Measurements from ENCODE around the gene THEMIS. TPM values are rescaled to one million over a fixed set of nuclear protein-coding genes. Genes with fewer than 3 reads are reported as not detected.
"Not testable (repeated sequence)": the region's sequence is repeated elsewhere in the genome, so short reads cannot be mapped to it uniquely, and the experiment has no call there.

Gene THEMIS
- total RNA-seq, 2 experiments from 2014 or later = 9.5 to 11.5 TPM

DNA sequence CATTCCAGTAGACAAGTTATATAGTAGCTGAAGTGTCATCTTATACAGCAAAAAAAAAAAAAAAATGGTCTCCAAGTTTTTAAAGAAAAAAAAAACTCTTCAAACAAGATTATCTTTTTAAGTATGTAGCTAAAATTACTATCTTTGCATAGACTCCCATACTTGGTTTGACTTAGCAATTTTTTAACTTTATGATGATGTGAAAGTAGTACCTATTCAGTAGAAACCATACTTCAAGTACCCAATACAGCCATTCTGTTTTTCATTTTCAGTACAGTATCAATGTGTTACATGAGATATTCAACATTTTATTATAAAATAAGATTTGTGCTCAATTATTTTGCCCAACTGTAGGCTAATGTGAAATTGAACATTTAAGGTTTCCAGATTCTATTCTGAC is 18.9 kb downstream of the THEMIS start:
- not testable (repeated sequence) for H3K27me3 Mint-ChIP-seq, H3K4me3 Mint-ChIP-seq, H3K9me3 Mint-ChIP-seq, H3K36me3 Mint-ChIP-seq, DNase-seq, H3K27ac Mint-ChIP-seq
- peaks cover 72% of the 10 kb centered on the region for H3K4me1 Mint-ChIP-seq (ENCODE audit: low read depth)
- ChIA-PET CTCF (interaction anchor here (0.6 to 1.0 kb wide), 2 partner anchors 11 to 145 kb away, joined by 4 read pairs; no protein-coding TSS in a partner anchor), POLR2A (interaction anchor here (0.6 kb wide), 1 partner anchor 39 kb away, joined by 4 read pairs; no protein-coding TSS in a partner anchor)
- intact Hi-C loops (cut with micrococcal nuclease) = loop anchor here (2.0 kb wide), 1 partner anchor 15 kb away; no protein-coding TSS in a partner anchor

DNA sequence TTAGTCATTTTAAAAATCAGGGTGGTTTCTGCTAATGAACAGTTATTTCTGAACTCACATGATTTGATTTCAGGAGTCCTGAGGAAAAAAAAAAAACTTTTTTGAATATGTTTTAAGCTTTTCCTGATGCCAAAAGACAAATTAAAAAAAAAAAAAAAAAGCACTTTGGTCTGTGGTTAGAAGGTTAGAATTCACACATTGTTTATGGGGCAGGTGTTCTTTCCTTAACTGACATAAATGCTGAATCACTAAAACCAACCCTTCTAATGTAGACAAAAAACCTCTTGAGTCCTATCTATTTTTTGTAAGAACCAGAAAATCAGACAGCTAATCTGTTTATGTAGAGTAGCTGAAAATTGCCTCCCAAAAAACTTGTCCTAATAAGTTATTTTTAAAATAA is 20.4 kb downstream of the THEMIS start:
- peaks cover 70% of the 10 kb centered on the region for H3K4me1 Mint-ChIP-seq (ENCODE audit: low read depth)
- no peaks in the 10 kb centered on the region for H3K27me3 Mint-ChIP-seq
- H3K9me3 Mint-ChIP-seq = no peaks in the 10 kb centered on the region
- intact Hi-C loops (cut with micrococcal nuclease) = loop anchor here (1.0 to 2.0 kb wide), 3 partner anchors 14 to 21 kb away; partner anchors contain the start of gene THEMIS
- no peak overlapping the region for H3K27ac Mint-ChIP-seq
- ChIA-PET CTCF (interaction anchor here (0.6 to 1.2 kb wide), 3 partner anchors 12 to 124 kb away, joined by 3 to 5 read pairs (median 4); no protein-coding TSS in a partner anchor), POLR2A (interaction anchor here (0.6 kb wide), 1 partner anchor 101 kb away, joined by 3 read pairs; no protein-coding TSS in a partner anchor)
- DNase-seq = no peak
- H3K4me3 Mint-ChIP-seq = no peak overlapping the region
- H3K36me3 Mint-ChIP-seq = no peaks in the 10 kb centered on the region

DNA sequence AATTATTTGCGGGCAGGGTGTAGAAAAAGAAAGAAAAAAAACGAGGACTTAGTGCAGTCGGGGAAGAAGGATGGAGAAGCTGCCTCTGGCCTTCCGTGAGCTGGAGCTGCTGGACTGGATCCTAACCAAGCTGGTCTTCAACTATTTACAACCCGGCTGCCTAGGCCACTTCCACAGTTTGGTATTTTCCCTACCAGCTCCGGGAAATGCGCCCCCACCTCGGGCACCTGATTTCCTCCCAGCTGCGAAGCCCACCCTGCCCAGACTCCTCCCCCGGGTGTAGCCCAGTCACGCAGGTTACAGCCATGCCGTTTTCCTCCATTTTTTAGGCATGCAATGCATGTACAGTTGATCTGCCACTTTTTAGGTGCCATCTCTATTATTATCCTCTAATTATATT is 21.2 kb downstream of the THEMIS start:
- intact Hi-C loops (cut with micrococcal nuclease) = loop anchor here (1.0 to 2.0 kb wide), 3 partner anchors 13 to 22 kb away; partner anchors contain the start of gene THEMIS
- H3K9me3 Mint-ChIP-seq = no peaks in the 10 kb centered on the region
- no peaks in the 10 kb centered on the region for H3K27me3 Mint-ChIP-seq
- peaks cover 5% of the 10 kb centered on the region for H3K36me3 Mint-ChIP-seq
- POLR2A ChIA-PET = interaction anchor here (0.6 to 0.7 kb wide), 2 partner anchors 17 to 100 kb away, joined by 3 to 4 read pairs; no protein-coding TSS in a partner anchor
- CTCF ChIA-PET = interaction anchor here (1.2 kb wide), 1 partner anchor 24 kb away, joined by 4 read pairs; no protein-coding TSS in a partner anchor
- peak overlapping the region; percentile 52 for H3K4me3 Mint-ChIP-seq
- peak; percentile 30 for DNase-seq
- peaks cover 68% of the 10 kb centered on the region for H3K4me1 Mint-ChIP-seq (ENCODE audit: low read depth)
- H3K27ac Mint-ChIP-seq = no peak overlapping the region

DNA sequence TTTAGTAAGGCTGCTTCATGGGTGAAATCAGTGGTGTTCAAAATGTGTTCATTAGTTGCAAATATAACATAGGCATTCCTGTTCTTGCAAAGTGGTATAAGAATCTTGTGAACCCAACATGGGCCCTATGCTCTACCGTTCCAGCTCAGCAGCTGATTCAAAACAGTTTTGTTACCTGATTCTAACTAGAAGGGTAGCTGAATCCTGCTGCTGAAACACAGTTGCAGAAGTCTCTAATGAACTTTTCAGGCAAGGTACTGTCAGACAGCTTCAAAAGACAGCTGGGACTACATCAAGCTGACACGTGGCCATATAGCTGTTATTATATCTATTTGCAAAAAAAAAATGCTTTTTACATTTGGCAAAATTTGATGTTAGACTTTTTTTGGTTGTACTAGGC is 22.7 kb downstream of the THEMIS start:
- H3K27me3 Mint-ChIP-seq = no peaks in the 10 kb centered on the region
- POLR2A ChIA-PET = interaction anchor here (1.2 kb wide), 1 partner anchor 94 kb away, joined by 3 read pairs; no protein-coding TSS in a partner anchor
- DNase-seq = no peak
- CTCF ChIA-PET = interaction anchor here (0.7 to 0.8 kb wide), 3 partner anchors 22 to 141 kb away, joined by 3 to 9 read pairs (median 3); no protein-coding TSS in a partner anchor
- H3K9me3 Mint-ChIP-seq = peaks cover 6% of the 10 kb centered on the region
- no peak overlapping the region for H3K4me3 Mint-ChIP-seq
- H3K4me1 Mint-ChIP-seq (ENCODE audit: low read depth) = peaks cover 58% of the 10 kb centered on the region
- H3K36me3 Mint-ChIP-seq = peaks cover 13% of the 10 kb centered on the region
- H3K27ac Mint-ChIP-seq = peak overlapping the region; percentile 42
- intact Hi-C loops (cut with micrococcal nuclease) = no loop called here

DNA sequence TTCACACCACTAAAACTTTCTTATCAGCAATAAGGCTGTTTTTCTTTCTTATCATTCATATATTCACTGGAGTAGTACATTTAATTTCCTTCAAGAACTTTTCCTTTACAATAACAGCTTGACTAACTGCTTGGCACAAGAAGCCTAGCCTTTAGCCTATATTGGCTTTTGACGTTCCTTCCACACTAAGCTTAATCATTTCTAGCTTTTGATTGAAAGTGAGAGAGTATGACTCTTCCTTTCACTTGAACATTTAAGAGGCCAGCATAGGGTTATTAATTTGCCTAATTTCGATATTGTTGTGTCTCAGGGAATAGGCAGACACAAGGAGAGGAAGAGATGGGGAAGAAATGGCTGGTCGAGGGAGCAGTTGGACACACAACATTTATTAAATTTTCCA is 23.6 kb downstream of the THEMIS start:
- H3K4me1 Mint-ChIP-seq (ENCODE audit: low read depth) = peaks cover 55% of the 10 kb centered on the region
- no peaks in the 10 kb centered on the region for H3K27me3 Mint-ChIP-seq
- H3K4me3 Mint-ChIP-seq = peak overlapping the region; percentile 42
- ChIA-PET POLR2A (interaction anchor here (0.6 kb wide), 1 partner anchor 17 kb away, joined by 3 read pairs; no protein-coding TSS in a partner anchor), CTCF (interaction anchor here (1.0 kb wide), 1 partner anchor 22 kb away, joined by 5 read pairs; no protein-coding TSS in a partner anchor)
- peaks cover 21% of the 10 kb centered on the region for H3K36me3 Mint-ChIP-seq
- H3K27ac Mint-ChIP-seq = peak overlapping the region; percentile 45
- no peak for DNase-seq
- H3K9me3 Mint-ChIP-seq = peaks cover 14% of the 10 kb centered on the region
- intact Hi-C loops (cut with micrococcal nuclease) = loop anchor here (1.0 to 2.0 kb wide), 3 partner anchors 31 to 95 kb away; no protein-coding TSS in a partner anchor

DNA sequence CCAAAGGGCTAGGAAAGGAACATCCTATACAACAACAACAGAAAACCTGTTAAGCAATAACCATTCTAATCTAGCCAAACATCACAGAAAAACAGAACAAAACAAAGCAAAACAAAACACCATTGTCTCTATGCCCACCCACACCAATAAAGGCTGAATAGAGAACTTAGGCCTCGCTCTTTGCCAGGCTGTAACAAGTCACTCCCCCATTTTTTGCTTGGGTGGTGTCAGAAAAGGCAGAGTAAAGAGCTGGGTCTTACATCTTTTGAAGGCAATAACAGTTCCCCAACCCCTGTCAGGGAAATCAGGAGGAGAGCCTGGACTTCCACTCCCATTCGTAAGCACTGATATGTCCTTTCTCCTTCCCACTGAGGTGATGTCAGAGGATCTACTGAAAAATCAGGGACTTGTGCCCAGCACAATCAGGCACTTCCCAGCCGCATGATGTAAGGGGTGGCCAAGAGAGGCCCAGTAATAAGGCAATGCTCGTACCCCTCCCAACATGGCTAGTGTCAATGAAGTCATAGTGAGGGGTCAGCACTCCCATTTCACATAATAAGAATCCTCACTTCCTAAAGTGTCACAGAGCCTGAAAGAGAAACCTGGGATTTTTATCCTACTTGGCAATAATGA is 31.0 kb downstream of the THEMIS start:
- H3K27ac Mint-ChIP-seq = peak overlapping the region; percentile 21
- CTCF ChIA-PET = interaction anchor here (0.6 to 2.4 kb wide), 2 partner anchors 15 to 458 kb away, joined by 3 to 25 read pairs; no protein-coding TSS in a partner anchor

DNA sequence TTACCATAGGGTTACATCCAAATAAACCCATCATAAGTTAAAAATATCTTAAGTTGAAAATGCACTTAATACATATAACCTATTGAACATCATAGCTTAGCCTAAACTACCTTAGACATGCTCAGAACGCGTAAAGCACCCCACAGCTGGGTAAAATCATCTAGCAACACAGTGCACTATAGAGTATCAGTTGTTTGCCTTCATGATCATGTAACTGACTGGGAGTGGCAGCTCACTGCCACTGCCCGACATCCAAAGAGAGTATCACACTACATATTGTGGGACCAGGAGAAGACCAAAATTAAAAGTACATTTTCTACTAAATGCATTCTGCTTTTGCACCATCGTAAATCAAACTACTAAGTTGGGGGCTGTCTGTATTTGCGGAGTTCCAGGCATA is 31.7 kb downstream of the THEMIS start:
- ChIA-PET POLR2A (interaction anchor here (0.8 to 1.0 kb wide), 2 partner anchors 62 to 128 kb away, joined by 3 to 4 read pairs; no protein-coding TSS in a partner anchor), CTCF (interaction anchor here (0.6 to 2.4 kb wide), 5 partner anchors 11 to 459 kb away, joined by 3 to 25 read pairs (median 3); no protein-coding TSS in a partner anchor)
- peaks cover 17% of the 10 kb centered on the region for H3K9me3 Mint-ChIP-seq
- intact Hi-C loops (cut with micrococcal nuclease) = no loop called here
- no peaks in the 10 kb centered on the region for H3K27me3 Mint-ChIP-seq
- H3K4me3 Mint-ChIP-seq = no peak overlapping the region
- no peak overlapping the region for H3K27ac Mint-ChIP-seq
- no peak for DNase-seq
- peaks cover 54% of the 10 kb centered on the region for H3K4me1 Mint-ChIP-seq (ENCODE audit: low read depth)
- H3K36me3 Mint-ChIP-seq = peaks cover 20% of the 10 kb centered on the region

More for the DNA sequence above, 31.0 kb downstream of the THEMIS start:
- POLR2A ChIA-PET = interaction anchor here (1.0 kb wide), 1 partner anchor 129 kb away, joined by 3 read pairs; no protein-coding TSS in a partner anchor
- Mint-ChIP-seq H3K36me3 (peaks cover 19% of the 10 kb centered on the region), H3K9me3 (peaks cover 17% of the 10 kb centered on the region), H3K27me3 (no peaks in the 10 kb centered on the region), H3K4me1 (ENCODE audit: low read depth) (peaks cover 47% of the 10 kb centered on the region), H3K4me3 (peak overlapping the region; percentile 14)
- intact Hi-C loops (cut with micrococcal nuclease) = no loop called here
- no peak for DNase-seq

DNA sequence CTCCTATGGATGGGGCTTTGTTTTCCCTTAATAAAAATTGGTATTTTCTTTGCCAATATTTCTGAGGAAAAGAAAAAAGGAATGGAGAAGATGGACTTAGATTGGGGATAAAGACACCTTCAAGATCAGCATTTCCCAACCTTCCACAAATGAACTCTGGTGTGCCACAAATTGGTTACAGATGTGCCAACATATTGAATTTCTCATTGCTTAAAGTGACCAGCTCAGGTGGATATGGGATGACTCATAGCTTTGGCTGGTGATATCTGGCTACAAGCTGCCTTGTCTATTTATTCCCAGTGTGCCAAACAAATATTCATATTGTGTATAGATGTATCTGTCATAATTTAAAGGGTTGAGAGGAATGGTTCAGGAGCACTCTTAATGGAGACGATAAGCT is 32.5 kb downstream of the THEMIS start:
- Mint-ChIP-seq H3K9me3 (peaks cover 13% of the 10 kb centered on the region), H3K27ac (no peak overlapping the region), H3K36me3 (peaks cover 14% of the 10 kb centered on the region), H3K27me3 (no peaks in the 10 kb centered on the region), H3K4me3 (no peak overlapping the region), H3K4me1 (ENCODE audit: low read depth) (peaks cover 58% of the 10 kb centered on the region)
- ChIA-PET CTCF (interaction anchor here (0.7 to 2.4 kb wide), 4 partner anchors 10 to 371 kb away, joined by 3 to 25 read pairs (median 4); no protein-coding TSS in a partner anchor), POLR2A (no interaction called here)
- intact Hi-C loops (cut with micrococcal nuclease) = no loop called here
- DNase-seq = no peak

DNA sequence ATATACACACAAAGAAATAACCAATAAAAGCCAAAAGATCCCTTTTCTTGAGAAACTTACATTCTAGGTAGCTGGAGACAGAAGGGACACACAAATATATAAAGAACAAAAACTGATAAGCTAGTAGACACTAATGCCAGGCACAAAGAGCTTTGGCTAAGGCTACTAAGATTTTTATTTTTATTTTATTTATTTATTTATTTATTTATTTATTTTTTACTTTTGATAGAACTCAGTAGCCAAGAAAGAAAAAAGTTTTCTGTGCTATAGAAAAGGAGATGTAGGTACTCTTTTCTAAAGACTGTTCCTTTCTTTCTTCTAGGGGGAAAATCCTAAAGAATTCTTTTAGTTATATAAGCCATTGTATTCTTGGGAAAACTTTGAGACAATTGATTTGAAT is 34.1 kb downstream of the THEMIS start:
- CTCF ChIA-PET = interaction anchor here (4.8 kb wide), 1 partner anchor 12 kb away, joined by 48 read pairs; no protein-coding TSS in a partner anchor
- peaks cover 2% of the 10 kb centered on the region for H3K36me3 Mint-ChIP-seq

DNA sequence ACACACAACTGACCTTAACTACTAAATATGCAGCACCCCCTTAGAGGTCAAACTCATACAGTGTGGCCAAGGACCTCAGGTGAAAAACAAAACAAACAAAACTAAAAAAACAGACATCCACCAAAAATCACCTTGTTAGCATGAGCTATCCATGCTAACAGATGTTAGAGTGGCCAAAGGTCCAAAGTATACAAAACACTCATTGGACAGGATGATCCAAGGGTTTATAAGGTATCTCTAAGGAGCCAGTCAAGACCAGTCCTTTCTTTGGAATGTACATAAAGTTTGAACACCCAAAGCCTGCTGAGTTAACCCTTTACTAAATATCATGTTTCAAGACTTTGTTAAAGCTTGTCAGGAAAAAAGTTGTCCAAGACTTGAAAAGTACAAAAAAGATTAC is 35.8 kb downstream of the THEMIS start:
- Mint-ChIP-seq H3K9me3 (no peaks in the 10 kb centered on the region), H3K27ac (no peak overlapping the region), H3K36me3 (peaks cover 2% of the 10 kb centered on the region), H3K4me1 (ENCODE audit: low read depth) (peaks cover 56% of the 10 kb centered on the region), H3K27me3 (no peaks in the 10 kb centered on the region), H3K4me3 (no peak overlapping the region)
- ChIA-PET POLR2A (no interaction called here), CTCF (interaction anchor here (0.9 to 4.8 kb wide), 3 partner anchors 11 to 128 kb away, joined by 3 to 48 read pairs (median 5); no protein-coding TSS in a partner anchor)
- intact Hi-C loops (cut with micrococcal nuclease) = no loop called here
- no peak for DNase-seq

More for the DNA sequence above, 34.1 kb downstream of the THEMIS start:
- Mint-ChIP-seq H3K9me3 (no peaks in the 10 kb centered on the region), H3K27ac (no peak overlapping the region), H3K4me3 (no peak overlapping the region), H3K4me1 (ENCODE audit: low read depth) (peaks cover 65% of the 10 kb centered on the region), H3K27me3 (no peaks in the 10 kb centered on the region)
- intact Hi-C loops (cut with micrococcal nuclease) = loop anchor here (2.0 kb wide), 1 partner anchor 14 kb away; no protein-coding TSS in a partner anchor
- no peak for DNase-seq
- POLR2A ChIA-PET = no interaction called here

DNA sequence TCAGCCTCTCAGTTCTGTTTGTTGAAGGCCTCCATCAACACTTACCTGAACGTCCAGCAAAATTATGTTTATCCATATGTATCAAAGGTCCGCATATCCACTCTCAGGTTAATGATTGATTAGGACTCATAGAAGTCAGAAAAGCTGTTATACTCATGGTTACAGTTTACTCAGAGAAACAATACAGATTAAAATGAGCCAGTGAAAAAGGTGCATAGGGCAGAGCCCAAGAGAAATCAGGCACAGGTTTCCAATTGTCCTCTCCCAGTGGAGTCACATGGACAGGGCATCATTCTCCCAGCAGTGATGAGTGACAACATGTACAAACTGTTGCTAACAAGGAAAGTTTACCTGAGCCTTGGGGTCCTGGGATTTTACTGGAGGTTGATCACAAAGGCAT is 36.2 kb downstream of the THEMIS start:
- no peaks in the 10 kb centered on the region for H3K9me3 Mint-ChIP-seq
- no peak for DNase-seq
- H3K4me3 Mint-ChIP-seq = no peak overlapping the region
- no peak overlapping the region for H3K27ac Mint-ChIP-seq
- ChIA-PET POLR2A (no interaction called here), CTCF (interaction anchor here (0.9 to 4.8 kb wide), 3 partner anchors 10 to 128 kb away, joined by 3 to 48 read pairs (median 5); no protein-coding TSS in a partner anchor)
- intact Hi-C loops (cut with micrococcal nuclease) = no loop called here
- peaks cover 2% of the 10 kb centered on the region for H3K36me3 Mint-ChIP-seq
- peaks cover 56% of the 10 kb centered on the region for H3K4me1 Mint-ChIP-seq (ENCODE audit: low read depth)
- no peaks in the 10 kb centered on the region for H3K27me3 Mint-ChIP-seq

DNA sequence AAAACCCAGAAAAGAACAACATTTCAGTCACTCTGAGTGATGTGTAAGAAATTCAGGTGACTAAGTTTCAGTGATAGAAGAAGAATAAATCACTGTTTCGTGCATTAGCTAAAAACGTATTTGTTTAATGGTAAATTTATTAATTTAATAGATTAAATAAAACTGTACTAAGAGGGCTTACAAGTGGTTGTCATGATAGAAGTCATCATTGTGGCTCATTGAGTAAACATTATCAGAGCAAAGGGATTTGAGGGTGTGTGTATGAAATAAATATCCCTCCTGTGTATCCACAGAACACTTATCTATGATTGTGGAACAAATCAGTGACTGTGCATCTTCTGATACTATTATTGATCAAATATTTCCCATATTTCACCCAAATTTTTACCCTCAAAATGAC is 40.1 kb downstream of the THEMIS start:
- ChIA-PET POLR2A (no interaction called here), CTCF (interaction anchor here (1.1 to 1.5 kb wide), 2 partner anchors 15 to 124 kb away, joined by 4 to 6 read pairs; no protein-coding TSS in a partner anchor)
- Mint-ChIP-seq H3K4me1 (ENCODE audit: low read depth) (peaks cover 66% of the 10 kb centered on the region), H3K27me3 (no peaks in the 10 kb centered on the region), H3K27ac (no peak overlapping the region), H3K9me3 (no peaks in the 10 kb centered on the region), H3K36me3 (peaks cover 2% of the 10 kb centered on the region), H3K4me3 (no peak overlapping the region)
- intact Hi-C loops (cut with micrococcal nuclease) = no loop called here
- DNase-seq = no peak

Data from activated CD4-positive, alpha-beta memory T cell treated with anti-CD3 and anti-CD28 coated beads for 36 hours (primary cell).